Fibroblast of mammary gland (primary cell): ENCODE measurements around the gene DHRSX.

Experiments used
- DNase-seq: peaks from one replicate; pipeline ENCODE4 v3.0.0-alpha.2; 2010; ENCODE audit warnings: low read depth
- H3K4me3 ChIP-seq: 2 replicates; pipeline ENCODE4 v1.5.1; 2011; ENCODE audit warnings: low read depth, mild to moderate bottlenecking, low read length, moderate library complexity; ENCODE audit not compliant: control insufficient read depth
- CTCF ChIP-seq: conservative IDR thresholded peaks from 2 replicates; pipeline ENCODE4 v1.5.1; 2011; ENCODE audit warnings: low read depth, low read length, inconsistent platforms; ENCODE audit not compliant: control insufficient read depth, insufficient read depth

The DHRSX gene

GRCh38 chrX:2439613-2440012 lies 61.2 kb downstream of the DHRSX start:
- DNase-seq, result no peak
- no peak overlapping the region for H3K4me3 ChIP-seq
- no peak for TF ChIP-seq CTCF

GRCh38 chrX:2435465-2435864 lies 65.3 kb downstream of the DHRSX start:
- no peak for TF ChIP-seq CTCF

GRCh38 chrX:2434270-2435163 lies 66.3 kb downstream of the DHRSX start:
- TF ChIP-seq CTCF, result no peak
- no peak for DNase-seq
- H3K4me3 ChIP-seq, result no peak overlapping the region

More at GRCh38 chrX:2435465-2435864, 65.3 kb downstream of the DHRSX start:
- DNase-seq, result no peak
- no peak overlapping the region for H3K4me3 ChIP-seq

GRCh38 chrX:2432298-2432863 lies 68.4 kb downstream of the DHRSX start:
- DNase-seq, result no peak

GRCh38 chrX:2430265-2430825 lies 70.4 kb downstream of the DHRSX start:
- H3K4me3 ChIP-seq, result no peak overlapping the region
- TF ChIP-seq CTCF, result no peak
- no peak for DNase-seq

More at GRCh38 chrX:2432298-2432863, 68.4 kb downstream of the DHRSX start:
- no peak for TF ChIP-seq CTCF
- H3K4me3 ChIP-seq, result no peak overlapping the region

- no peak for DNase-seq
- no peak for TF ChIP-seq CTCF
- no peak overlapping the region for H3K4me3 ChIP-seq
These were observed 73.0 kb downstream of the DHRSX start for GRCh38 chrX:2427737-2428136.
